GM10266 (cell line): Measurements from ENCODE around the gene BTRC.
"Not testable (repeated sequence)": the region's sequence is repeated elsewhere in the genome, so short reads cannot be mapped to it uniquely, and the experiment has no call there.

Experiments
- DNase-seq: peaks from one replicate; pipeline ENCODE4 v3.0.0; 2012; ENCODE audit errors: extremely low spot score
- TF ChIP-seq, protein P1 (sequence below): IDR thresholded peaks from 2 replicates; pipeline ENCODE4 v1.5.1; 2012; ENCODE audit warnings: mild to moderate bottlenecking, low read depth; ENCODE audit not compliant: control insufficient read depth, insufficient read depth; ENCODE audit errors: missing control alignments

BTRC gene

DNA sequence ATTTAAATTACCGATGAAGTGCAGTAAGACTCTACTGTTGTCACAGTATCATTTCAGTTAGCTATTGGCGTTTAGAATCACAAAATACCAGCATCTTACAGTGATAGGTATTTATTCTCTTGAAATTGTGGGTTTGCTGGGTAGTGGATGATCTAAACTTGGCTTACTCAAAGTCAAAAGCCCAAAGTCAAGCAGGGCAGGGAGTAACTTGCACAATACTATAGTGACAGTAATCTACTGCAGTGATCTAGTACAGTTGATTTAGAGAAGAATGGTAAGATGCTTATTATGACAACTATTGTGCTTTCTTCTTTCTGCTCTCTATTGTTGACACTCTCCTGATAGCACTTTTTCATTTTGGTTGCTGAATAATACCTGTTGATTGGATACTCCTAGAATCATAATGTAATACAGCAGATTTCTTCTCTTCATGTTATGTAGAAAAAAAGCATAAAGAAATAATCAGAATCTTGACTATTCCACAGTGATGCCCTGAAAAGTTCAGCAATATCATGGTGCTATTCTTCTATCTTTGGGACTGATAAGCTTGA, 10.0 kb downstream of the BTRC start:
- TF ChIP-seq, protein P1, sequence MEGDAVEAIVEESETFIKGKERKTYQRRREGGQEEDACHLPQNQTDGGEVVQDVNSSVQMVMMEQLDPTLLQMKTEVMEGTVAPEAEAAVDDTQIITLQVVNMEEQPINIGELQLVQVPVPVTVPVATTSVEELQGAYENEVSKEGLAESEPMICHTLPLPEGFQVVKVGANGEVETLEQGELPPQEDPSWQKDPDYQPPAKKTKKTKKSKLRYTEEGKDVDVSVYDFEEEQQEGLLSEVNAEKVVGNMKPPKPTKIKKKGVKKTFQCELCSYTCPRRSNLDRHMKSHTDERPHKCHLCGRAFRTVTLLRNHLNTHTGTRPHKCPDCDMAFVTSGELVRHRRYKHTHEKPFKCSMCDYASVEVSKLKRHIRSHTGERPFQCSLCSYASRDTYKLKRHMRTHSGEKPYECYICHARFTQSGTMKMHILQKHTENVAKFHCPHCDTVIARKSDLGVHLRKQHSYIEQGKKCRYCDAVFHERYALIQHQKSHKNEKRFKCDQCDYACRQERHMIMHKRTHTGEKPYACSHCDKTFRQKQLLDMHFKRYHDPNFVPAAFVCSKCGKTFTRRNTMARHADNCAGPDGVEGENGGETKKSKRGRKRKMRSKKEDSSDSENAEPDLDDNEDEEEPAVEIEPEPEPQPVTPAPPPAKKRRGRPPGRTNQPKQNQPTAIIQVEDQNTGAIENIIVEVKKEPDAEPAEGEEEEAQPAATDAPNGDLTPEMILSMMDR = no peak

DNA sequence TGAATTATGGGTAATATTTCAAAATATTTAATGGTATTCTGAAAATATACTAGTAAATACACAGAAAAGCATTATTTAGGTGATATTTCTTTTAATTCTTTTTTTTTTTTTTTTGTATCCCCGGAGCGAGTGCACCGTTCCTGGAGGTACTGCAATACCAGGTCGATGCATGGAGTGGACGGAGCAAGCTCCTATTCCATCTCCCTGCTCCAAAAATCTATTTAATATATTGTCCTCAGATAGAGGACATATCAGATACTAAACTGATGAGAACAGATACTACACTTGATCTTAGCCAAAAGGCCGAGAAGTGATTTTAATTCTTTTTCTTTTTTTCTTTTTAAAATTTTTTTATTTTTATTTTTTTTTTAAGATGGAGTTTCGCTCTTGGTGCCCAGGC, 10.8 kb downstream of the BTRC start:
- TF ChIP-seq, protein P1 = no peak

More for the DNA sequence above, 10.0 kb downstream of the BTRC start:
- DNase-seq = no peak

DNA sequence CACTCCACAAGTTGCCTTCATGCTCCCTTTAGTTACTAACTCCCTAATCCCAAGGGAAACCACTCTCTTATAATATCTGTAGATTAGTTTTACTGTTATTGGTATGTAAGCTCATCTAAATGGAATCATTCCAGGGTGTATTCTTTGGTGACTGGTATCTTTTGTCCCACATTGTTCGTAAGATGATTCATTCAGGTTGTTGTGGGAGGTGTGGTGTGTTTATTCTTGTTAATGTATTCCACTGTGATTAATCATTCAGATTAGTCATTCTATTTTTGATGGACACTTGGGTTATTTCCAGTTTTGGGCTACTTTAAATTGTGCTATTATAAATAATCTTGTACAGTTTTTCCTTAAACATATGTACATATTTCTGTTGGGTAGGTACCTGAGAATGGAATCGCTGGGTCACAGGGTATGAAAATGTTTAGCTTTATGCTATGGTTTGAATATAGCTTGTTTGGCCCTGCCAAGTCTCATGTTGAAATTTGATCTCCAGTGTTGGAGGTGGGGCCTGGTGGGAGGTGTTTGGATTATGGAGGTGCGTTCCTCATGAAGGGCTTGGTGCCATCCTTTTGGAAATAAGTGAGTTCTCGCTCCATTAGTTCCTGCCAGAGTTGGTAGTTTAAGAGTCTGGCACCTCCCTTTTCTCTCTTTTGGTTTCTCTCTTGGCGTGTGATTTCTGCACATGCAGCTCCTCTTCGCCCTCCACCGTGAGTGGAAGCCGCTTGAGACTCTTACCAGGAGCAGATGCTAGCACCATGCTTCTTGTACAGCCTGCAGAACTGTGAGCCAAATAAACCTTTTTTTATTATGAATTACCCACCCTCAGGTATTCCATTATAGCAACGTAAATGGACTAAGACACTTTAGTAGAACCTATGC, 13.8 kb downstream of the BTRC start:
- TF ChIP-seq, protein P1 = no peak
- DNase-seq = no peak

More for the DNA sequence above, 10.8 kb downstream of the BTRC start:
- DNase-seq = no peak

DNA sequence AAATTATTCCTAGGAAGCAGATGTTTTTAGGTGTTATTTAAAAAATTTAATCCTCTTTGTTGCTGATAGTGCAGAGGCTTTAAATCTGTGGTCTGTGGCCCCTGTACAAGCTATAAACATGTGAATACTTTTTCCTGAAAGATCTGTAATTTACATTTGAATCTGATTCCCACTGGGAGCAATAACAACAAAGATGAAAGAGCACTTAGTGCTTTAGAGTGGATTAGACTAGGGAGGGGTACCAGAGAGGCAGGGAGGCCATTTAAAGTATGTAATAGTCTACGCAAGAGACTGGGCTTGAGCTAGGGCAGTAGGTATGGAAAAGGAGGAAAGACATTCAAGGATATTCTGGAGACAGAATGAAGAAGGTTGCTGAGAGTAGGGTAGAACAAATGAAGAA, 19.1 kb downstream of the BTRC start:
- TF ChIP-seq, protein P1 = no peak
- no peak for DNase-seq

DNA sequence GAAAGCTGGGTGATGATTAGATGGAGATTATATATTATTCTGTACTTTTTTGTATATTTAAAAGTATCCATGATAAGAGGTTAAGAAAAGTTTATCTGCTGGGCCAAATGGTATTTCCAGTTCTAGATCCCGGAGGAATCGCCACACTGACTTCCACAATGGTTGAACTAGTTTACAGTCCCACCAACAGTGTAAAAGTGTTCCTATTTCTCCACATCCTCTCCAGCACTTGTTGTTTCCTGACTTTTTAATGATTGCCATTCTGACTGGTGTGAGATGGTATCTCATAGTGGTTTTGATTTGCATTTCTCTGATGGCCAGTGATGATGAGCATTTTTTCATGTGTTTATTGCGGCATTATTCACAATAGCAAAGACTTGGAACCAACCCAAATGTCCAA, 20.0 kb downstream of the BTRC start:
- DNase-seq = not testable (repeated sequence)

DNA sequence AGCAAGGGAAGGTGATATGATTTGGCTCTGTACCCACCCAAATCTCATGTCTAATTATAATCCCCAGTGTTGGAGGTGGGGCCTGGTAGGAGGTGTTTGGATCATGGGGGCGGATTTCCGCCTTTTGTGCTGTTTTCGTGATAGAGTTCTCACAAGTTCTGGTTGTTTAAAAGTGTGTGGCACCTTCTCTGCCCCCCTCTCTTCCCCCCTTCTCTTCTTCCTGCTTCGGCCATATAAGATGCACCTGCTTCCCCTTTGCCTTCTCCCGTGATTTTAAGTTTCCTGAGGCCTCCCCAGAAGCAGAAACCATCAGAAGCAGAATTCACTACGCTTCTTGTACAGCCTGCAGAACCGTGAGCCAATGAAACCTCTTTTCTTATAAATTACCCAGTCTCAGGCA, 21.1 kb downstream of the BTRC start:
- TF ChIP-seq, protein P1 = no peak
- no peak for DNase-seq

DNA sequence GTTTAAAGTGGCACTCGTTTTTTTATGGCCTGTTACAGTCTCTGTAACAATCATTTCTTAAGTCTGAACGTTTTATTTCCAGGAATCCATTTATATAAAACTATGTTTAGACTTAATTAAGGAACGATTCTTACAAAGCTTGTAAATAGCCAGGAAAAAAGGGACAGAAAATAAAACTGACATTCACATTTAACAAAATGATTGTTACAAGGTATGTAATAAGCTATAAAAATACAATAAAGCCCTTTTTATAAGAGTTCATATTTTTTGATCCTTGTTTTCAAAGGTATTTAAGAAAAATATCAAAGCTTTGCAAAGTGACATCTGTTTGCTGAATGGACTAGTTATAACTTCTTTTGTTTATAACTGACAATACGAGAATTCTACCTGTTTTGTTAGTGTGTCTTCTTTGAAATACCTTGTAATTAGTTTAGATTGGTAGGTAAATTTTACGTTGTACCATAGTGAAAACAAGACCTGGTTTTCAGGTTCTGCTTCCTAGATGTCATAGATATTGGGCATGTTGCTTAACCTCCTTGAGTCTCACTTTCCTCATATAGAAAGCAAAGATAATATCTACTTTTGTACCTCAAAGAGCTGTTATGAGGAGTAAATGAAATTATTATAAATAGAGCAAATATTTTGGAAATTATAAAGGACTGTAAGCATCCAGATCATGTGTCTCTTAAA, 25.8 kb downstream of the BTRC start:
- no peak for DNase-seq
- TF ChIP-seq, protein P1 = no peak
